ENCODE data around the gene WDR4.

Gene WDR4

DNA sequence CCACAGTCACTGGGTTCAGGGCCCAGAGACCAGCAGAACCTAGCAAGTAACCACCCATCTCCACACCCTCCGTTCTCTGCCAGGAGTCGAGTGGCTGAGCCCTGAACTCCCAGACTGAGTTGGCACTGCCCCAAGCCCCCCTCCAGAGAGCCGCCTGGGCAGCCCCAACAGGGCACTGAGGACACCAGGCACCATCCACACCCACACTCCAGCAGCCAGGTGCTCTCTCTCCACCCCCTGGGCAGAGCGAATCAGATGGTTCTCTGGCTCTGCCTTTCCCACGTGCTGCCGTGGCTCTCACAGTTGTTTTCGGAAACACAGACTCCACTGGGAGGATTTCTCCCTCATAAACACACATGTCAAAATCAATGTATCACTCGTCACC is 13.6 kb downstream of the WDR4 start:
- no peaks in the 10 kb centered on the region for H3K27me3 ChIP-seq (ENCODE audit: control insufficient read depth, low read length)
- no peaks in the 10 kb centered on the region for H3F3A ChIP-seq (ENCODE audit: control insufficient read depth, insufficient read depth)
- no peak overlapping the region for H3K27ac ChIP-seq (ENCODE audit: low read depth, low read length)
- no peak for TF ChIP-seq EZH2phosphoT487 (IDR thresholded peaks at IDR 0.05; ENCODE audit: borderline replicate concordance, low read length)
- TF ChIP-seq, protein P1, sequence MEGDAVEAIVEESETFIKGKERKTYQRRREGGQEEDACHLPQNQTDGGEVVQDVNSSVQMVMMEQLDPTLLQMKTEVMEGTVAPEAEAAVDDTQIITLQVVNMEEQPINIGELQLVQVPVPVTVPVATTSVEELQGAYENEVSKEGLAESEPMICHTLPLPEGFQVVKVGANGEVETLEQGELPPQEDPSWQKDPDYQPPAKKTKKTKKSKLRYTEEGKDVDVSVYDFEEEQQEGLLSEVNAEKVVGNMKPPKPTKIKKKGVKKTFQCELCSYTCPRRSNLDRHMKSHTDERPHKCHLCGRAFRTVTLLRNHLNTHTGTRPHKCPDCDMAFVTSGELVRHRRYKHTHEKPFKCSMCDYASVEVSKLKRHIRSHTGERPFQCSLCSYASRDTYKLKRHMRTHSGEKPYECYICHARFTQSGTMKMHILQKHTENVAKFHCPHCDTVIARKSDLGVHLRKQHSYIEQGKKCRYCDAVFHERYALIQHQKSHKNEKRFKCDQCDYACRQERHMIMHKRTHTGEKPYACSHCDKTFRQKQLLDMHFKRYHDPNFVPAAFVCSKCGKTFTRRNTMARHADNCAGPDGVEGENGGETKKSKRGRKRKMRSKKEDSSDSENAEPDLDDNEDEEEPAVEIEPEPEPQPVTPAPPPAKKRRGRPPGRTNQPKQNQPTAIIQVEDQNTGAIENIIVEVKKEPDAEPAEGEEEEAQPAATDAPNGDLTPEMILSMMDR (IDR thresholded peaks at IDR 0.05; ENCODE audit: low read depth, low read length, poor library complexity, severe bottlenecking): no peak
- H3K36me3 ChIP-seq (ENCODE audit: control insufficient read depth, low read length): peaks cover 90% of the 10 kb centered on the region
- H3K4me1 ChIP-seq (ENCODE audit: control insufficient read depth, low read length): no peaks in the 10 kb centered on the region
- no peak overlapping the region for H3K4me2 ChIP-seq (ENCODE audit: low read length)
- no peaks in the 10 kb centered on the region for H3K9me3 ChIP-seq (ENCODE audit: control insufficient read depth, insufficient read depth, low read length)
- H4K20me1 ChIP-seq (ENCODE audit: control insufficient read depth, insufficient read depth, low read depth, low read length): peaks cover 3% of the 10 kb centered on the region; the same call in 1 of the 2 replicates
- peaks cover 94% of the 10 kb centered on the region for H3K79me2 ChIP-seq (ENCODE audit: control insufficient read depth, low read length)
- no peaks in the 10 kb centered on the region for H3K9me2 ChIP-seq (replicated peaks; ENCODE audit: control insufficient read depth, low read length)
- H3K4me3 ChIP-seq (ENCODE audit: low read length): no peak overlapping the region

DNA sequence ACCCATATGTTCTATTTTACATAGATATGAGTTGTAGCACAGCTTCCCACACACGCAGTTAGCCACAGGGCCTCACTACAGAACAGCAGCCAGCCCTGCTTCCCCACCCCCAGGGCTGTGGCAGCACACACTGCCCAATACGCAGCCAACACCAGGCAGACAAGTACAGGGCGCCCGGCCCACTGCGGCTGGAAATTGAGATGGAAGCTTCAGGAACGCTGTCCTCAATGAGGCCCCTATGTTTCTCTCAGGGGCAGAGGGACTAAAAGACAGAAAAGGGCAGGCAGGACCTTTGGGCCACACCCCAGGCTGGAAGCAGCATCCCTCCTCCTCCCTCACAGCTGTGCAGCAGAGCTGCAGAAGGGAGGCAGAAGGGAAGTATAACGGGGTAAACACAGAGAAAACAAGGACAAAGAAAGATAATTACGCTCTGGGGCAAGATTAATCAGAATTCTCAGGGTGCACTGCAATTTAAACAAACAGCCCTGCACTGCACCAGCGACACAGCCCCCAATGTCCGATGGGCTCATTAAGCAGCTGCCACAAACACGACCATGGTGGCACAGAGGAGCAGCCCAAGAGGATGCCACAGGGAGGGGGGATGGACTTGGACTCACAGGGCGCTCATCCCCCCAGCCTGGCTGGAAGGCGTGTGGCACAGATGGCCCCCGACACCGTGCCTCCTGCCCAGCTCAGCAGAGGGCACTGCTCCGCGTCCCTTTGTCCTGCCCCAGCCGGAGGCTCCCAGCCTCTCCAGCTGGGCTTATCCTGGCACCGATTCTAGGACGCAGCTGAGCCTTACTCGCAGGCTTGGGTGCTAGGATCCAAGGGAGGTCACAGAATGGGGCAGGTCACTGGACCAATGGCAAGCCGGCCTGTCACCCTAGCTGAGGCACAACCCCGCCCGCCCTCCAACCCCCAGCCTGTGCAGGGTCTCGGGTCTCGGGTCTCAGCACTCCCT is 14.2 kb downstream of the WDR4 start:
- no peak overlapping the region for H3K27ac ChIP-seq (ENCODE audit: low read depth, low read length)
- peaks cover 90% of the 10 kb centered on the region for H3K36me3 ChIP-seq (ENCODE audit: control insufficient read depth, low read length)
- H4K20me1 ChIP-seq (ENCODE audit: control insufficient read depth, insufficient read depth, low read depth, low read length): peaks cover 3% of the 10 kb centered on the region; the same call in 1 of the 2 replicates
- H3K79me2 ChIP-seq (ENCODE audit: control insufficient read depth, low read length): peaks cover 94% of the 10 kb centered on the region
- no peak overlapping the region for H3K4me3 ChIP-seq (ENCODE audit: low read length)
- H3K4me1 ChIP-seq (ENCODE audit: control insufficient read depth, low read length): no peaks in the 10 kb centered on the region
- no peak for TF ChIP-seq EZH2phosphoT487 (IDR thresholded peaks at IDR 0.05; ENCODE audit: borderline replicate concordance, low read length)
- TF ChIP-seq, protein P1 (IDR thresholded peaks at IDR 0.05; ENCODE audit: low read depth, low read length, poor library complexity, severe bottlenecking): no peak
- no peak overlapping the region for H3K4me2 ChIP-seq (ENCODE audit: low read length)
- no peaks in the 10 kb centered on the region for H3F3A ChIP-seq (ENCODE audit: control insufficient read depth, insufficient read depth)
- H3K27me3 ChIP-seq (ENCODE audit: control insufficient read depth, low read length): no peaks in the 10 kb centered on the region
- H3K9me2 ChIP-seq (replicated peaks; ENCODE audit: control insufficient read depth, low read length): no peaks in the 10 kb centered on the region
- no peaks in the 10 kb centered on the region for H3K9me3 ChIP-seq (ENCODE audit: control insufficient read depth, insufficient read depth, low read length)

DNA sequence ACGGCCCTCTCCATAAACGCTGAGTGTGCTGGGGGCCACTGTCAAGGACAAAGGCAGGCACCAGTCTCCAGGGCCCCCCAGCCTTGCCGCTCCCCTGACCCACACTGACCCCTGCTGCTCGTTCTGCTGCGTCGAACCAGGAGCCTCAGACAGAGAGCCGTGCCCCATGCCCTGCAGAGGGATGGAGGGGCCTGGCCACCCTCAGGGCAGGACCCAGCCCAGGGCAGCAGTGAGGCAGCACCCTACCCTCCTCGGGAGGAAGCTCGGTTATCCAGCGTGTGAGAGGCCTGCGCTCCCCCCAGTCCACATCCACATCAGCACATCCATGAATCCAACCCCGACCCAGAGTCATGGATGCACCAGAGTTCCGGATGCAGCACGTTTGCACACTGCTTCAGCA is 15.1 kb downstream of the WDR4 start:
- Histone ChIP-seq H3K27me3 (ENCODE audit: control insufficient read depth, low read length) (no peaks in the 10 kb centered on the region), H3F3A (ENCODE audit: control insufficient read depth, insufficient read depth) (no peaks in the 10 kb centered on the region), H4K20me1 (ENCODE audit: control insufficient read depth, insufficient read depth, low read depth, low read length) (peaks cover 3% of the 10 kb centered on the region; the same call in 1 of the 2 replicates), H3K4me3 (ENCODE audit: low read length) (no peak overlapping the region), H3K9me3 (ENCODE audit: control insufficient read depth, insufficient read depth, low read length) (no peaks in the 10 kb centered on the region), H3K27ac (ENCODE audit: low read depth, low read length) (no peak overlapping the region), H3K36me3 (ENCODE audit: control insufficient read depth, low read length) (peaks cover 89% of the 10 kb centered on the region), H3K4me2 (ENCODE audit: low read length) (no peak overlapping the region), H3K79me2 (ENCODE audit: control insufficient read depth, low read length) (peaks cover 92% of the 10 kb centered on the region), H3K9me2 (replicated peaks; ENCODE audit: control insufficient read depth, low read length) (no peaks in the 10 kb centered on the region), H3K4me1 (ENCODE audit: control insufficient read depth, low read length) (no peaks in the 10 kb centered on the region)
- TF ChIP-seq, protein P1 (IDR thresholded peaks at IDR 0.05; ENCODE audit: low read depth, low read length, poor library complexity, severe bottlenecking): no peak
- no peak for TF ChIP-seq EZH2phosphoT487 (IDR thresholded peaks at IDR 0.05; ENCODE audit: borderline replicate concordance, low read length)
